Occipital lobe (tissue), 3 donors: ENCODE data around the gene GFI1B. TPM values are rescaled to one million over a fixed set of nuclear protein-coding genes. Genes with fewer than 3 reads are reported as not detected.

Experiments
- DNase-seq: peaks from one replicate; lab custom pipeline; 2025; lab: John Stamatoyannopoulos, UW
- small RNA-seq: library from RNA; depleted of rRNA; stranded (forward); fragments of <200 nt; gene quantifications from one replicate; pipeline ENCODE3, GENCODE V24; 2014
- total RNA-seq: library from RNA; depleted of rRNA; stranded (reverse); fragments of >200 nt; gene quantifications from one replicate; pipeline ENCODE4 v1.2.3, GENCODE V29; 2014

GFI1B gene
- total RNA-seq, 1 donor from 2014 or later: not detected

DNA sequence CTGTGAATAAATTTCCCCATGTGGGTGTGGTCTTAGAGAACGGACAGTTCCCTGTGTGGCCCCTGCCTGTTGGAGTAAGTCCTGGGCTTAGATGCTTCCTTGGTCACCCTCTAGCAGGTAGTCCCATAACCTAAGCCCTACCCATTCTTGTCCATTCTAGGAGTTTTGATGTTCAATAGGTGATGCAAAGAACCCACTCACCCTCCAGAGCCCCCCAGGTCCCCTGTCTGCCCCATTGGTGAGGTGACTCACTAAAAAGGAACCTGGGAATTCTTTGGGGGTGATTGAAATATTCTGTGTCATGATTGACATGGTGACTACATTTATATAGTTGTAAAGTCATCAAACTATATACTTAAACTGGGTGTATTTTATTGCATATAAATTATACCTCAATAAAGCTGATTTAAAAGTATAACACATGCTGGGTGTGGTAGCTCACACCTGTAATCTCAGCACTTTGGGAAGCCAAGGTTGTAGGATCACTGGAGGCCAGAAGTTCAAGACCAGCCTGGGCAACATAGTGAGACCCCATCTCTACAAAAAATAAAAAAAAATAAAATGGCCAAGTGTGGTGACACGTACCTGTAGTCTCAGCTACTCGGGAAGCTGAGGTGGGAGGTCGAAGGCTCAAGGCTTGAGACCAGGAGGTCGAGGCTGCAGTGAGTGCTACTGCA is 31.6 kb downstream of the GFI1B start:
- DNase-seq: no peak

GRCh38 chr9:133014696-133015095 is 36.2 kb downstream of the GFI1B start:
- no peak for DNase-seq

- DNase-seq: no peak
Observed at GRCh38 chr9:133023117-133023890, 44.8 kb downstream of the GFI1B start.

DNA sequence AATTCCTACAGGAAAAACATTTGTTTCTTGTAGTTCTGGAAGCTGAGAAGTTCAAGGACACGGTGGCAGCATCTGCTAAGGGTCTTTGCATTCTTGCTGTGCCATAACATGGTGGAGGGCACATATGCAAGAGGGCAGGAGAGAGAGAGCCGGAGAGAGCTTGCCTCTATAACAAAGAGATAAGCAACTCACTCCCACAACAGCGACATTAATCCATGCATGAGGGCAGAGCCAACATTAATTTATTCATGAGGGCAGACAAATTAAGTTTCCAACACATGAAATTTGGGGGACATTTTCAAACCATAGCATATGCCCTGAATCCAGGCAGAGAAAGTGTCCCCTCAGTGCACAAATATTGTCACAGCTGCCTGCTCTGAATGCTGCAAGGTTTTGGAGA is 47.9 kb downstream of the GFI1B start:
- DNase-seq: no peak

DNA sequence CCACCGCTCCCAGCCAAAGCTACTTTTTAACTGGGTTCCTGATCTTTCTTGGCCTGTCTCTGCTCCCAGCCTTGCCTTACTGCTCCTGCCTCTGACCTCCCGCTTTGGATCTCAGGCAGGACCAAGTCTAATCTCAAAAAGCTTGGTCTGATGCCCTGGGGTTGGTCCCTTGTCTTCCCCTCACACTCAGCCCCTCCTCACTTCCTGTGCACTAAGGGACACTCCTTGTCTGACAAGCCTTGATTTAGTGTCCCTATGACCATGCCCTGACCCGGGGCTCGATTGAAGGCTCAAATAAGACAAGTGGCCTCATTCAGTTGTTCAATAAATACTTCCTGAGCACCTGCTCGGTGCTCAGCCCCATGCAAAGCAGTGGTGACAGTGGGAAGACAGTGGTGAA is 48.6 kb downstream of the GFI1B start:
- no peak for DNase-seq

DNA sequence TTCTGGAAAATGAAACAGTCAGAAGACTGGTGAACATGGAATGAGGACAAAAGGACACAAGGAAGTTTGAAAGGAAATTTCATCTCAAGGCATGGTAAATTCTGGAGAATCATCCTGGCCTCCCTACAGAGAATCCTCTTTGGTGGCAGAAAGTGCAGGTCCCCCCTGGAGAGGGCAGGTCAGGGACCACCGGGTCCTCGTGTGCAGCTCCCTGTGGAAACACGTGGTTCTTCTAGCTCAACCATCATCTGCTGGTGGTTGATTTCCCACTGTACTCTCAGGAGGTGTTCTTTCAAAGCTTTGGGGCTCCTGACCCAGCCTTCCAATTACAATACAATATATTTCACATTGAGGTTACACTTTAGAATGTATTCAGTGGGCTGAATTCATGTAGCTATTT is 49.7 kb downstream of the GFI1B start:
- DNase-seq: no peak

DNA sequence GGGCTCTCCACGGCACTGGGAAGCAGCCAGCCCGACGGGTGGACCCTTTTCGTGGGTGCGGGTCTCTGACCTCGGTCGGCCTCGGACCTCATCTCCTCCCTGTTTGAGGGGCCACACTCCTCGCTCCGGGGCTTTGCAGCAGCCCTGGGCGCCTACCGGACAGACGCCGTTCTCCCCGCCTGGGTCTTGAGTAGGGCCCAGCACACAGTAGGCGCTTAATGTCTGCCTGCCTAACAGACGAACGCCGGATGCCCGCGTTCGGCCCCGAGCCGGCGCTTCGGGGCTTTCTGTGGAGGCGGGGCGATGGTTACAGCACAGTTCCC is 51.5 kb downstream of the GFI1B start:
- DNase-seq: no peak

- peak; percentile 95 for DNase-seq
Observed at GRCh38 chr9:133030317-133031129, 52.0 kb downstream of the GFI1B start, which contains the start of gene GTF3C5. GTF3C5 (plus strand) TSS chr9:133030997; CDS start chr9:133031012, 15 bp downstream.

DNA sequence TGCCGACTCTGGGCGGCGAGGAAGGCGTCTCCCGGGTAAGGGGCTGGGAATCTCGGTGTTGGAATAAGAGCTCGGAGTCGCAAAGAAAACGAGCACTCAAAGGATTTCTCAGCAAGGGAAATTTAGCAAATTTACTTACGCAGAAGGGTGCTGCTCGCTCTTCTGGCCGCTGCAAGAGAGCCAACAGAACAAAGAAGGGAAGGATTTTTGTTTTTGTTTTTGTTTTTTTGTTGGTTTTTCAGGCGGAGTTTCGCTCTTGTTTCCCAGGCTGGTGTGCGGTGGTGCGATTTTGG is 52.6 kb downstream of the GFI1B start:
- no peak for DNase-seq

GRCh38 chr9:133031496-133031911 is 53.0 kb downstream of the GFI1B start:
- no peak for DNase-seq

GRCh38 chr9:133032171-133032570 is 53.7 kb downstream of the GFI1B start:
- DNase-seq: no peak

GRCh38 chr9:133035669-133036068 is 57.2 kb downstream of the GFI1B start:
- no peak for DNase-seq

GRCh38 chr9:133037775-133038515 is 59.5 kb downstream of the GFI1B start:
- no peak for DNase-seq

GRCh38 chr9:133040892-133041479 is 62.5 kb downstream of the GFI1B start:
- DNase-seq: peak; percentile 37

Small RNA genes lying within 50 kb of the gene (small RNA-seq; reads per million reads assigned to genes)
- gene AL593851.1 (not detected), gene MIR548AW (0.20 reads per million), gene RNU7-21P (not detected)

Other genes with a start within 250 kb of the GFI1B start
- gene AK8, start 100.4 kb upstream of the GFI1B start, total RNA-seq: 1.1 TPM
- gene SPACA9, start 99.8 kb upstream of the GFI1B start, total RNA-seq: 2.8 TPM
- gene TSC1, start 34.1 kb upstream of the GFI1B start, total RNA-seq: 48.5 TPM
- gene GTF3C5, start 52.3 kb downstream of the GFI1B start, total RNA-seq: 29.2 TPM
- not detected for gene CEL, start 83.3 kb downstream of the GFI1B start, total RNA-seq
- gene RALGDS, start 142.5 kb downstream of the GFI1B start, total RNA-seq: 95.8 TPM
- 8.1 TPM for gene GBGT1, start 185.2 kb downstream of the GFI1B start, total RNA-seq
- gene OBP2B, start 230.6 kb downstream of the GFI1B start, total RNA-seq: not detected